GM19438 (cell line): ENCODE results near the gene ADAMTS8.

Source experiments
- ATAC-seq: cut with Tn5 transposase; IDR thresholded peaks from one replicate; pipeline ENCODE4 v1.9.1; 2021; ENCODE audit warnings: low read depth; ENCODE audit not compliant: unreplicated experiment

ADAMTS8 gene

GRCh38 chr11:130464291-130464812, 35.9 kb upstream of the ADAMTS8 start:
- no peak for ATAC-seq

- no peak for ATAC-seq
Measured at GRCh38 chr11:130462931-130463330, 34.5 kb upstream of the ADAMTS8 start.

DNA sequence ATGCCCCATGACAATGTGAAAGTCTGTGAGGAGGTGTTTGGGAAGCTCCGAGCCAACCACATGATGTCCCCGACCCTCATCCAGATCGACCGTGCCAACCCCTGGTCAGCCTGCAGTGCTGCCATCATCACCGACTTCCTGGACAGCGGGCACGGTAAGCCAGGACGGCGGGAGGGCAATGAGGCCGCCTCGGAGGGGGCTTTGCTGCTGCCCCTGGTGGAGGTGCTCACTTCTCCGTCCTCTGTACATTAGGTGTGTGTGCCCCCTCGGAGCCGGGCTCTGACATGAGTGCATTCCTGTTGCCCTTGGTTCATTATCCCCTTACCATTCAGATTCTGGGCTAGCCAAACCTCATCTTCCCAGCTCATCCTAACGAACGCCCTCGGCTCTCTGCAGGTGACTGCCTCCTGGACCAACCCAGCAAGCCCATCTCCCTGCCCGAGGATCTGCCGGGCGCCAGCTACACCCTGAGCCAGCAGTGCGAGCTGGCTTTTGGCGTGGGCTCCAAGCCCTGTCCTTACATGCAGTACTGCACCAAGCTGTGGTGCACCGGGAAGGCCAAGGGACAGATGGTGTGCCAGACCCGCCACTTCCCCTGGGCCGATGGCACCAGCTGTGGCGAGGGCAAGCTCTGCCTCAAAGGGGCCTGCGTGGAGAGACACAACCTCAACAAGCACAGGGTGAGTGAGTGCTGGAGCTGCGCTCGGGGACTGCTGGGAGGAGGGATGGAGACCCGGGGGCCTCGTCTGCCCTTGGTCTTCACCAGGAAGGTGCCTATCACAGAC, 33.9 kb upstream of the ADAMTS8 start:
- ATAC-seq: no peak

- no peak for ATAC-seq
Measured at GRCh38 chr11:130459521-130459920, 31.1 kb upstream of the ADAMTS8 start.

DNA sequence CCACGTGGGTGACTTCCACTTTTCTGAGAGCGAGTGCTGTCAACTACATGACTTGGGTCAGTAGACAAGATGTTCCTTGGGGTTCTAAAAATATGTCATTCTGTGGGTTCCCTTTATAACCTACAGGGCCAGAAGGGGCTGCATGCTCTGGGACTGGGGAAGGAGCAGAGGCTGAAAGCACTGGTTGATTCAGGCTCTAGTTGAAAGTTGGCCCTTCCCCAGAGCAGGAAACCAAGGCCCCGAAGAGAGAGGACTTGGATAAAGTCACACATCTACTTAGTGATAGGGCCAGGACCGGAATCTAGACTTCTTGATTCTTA, 30.0 kb upstream of the ADAMTS8 start:
- ATAC-seq: no peak

- ATAC-seq: no peak
Measured at GRCh38 chr11:130457623-130458409, 29.4 kb upstream of the ADAMTS8 start.

DNA sequence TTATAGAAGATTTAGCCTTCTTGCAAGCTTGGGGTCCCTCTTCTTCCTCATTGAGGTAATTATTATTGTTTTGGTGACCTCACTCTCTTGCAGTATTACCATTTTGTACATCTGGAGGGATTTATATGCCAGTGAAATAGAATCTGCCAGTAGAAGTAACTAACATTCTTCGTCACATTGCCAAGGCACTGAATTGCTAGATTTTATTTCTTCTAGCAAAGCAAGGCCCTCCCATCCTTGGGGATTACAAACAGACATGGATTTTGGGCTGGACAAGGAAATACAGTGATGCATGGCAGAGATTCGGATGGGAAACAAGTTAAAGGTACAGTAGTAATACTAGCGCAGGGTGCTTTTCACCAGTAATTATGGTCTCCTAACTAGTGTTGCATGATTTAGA, 27.9 kb upstream of the ADAMTS8 start:
- ATAC-seq: no peak

DNA sequence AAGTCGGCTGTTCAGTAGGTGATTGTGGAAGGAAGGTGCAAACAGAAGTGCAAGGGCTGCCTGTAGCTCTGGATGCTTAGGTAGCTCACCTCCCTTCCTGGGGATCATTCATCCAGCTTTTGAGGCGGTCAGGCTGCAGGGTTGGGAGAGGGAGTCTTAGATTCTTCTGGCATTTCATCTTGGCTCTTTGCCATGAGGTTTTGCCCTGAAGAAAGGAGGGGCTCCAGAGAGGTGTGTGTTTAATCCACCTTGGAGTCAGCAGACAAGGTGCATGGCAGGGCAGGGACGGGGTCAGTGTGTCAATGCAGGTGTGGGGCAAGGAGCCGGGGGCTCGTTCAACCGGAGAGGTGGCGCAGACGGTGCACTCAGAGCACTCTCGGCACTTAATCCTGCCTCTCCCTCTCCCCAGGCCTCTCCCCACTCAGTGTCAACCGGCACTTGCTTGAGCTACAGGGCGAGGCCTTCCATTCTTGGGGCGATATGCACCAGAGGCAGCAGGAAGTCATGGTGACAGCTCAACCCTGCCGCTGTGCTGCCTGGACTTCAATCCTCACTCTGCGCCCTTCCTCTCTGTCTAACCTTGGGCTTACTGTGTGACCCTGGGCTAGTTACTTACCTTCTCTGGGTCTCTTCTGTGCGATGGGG, 27.2 kb upstream of the ADAMTS8 start:
- no peak for ATAC-seq

DNA sequence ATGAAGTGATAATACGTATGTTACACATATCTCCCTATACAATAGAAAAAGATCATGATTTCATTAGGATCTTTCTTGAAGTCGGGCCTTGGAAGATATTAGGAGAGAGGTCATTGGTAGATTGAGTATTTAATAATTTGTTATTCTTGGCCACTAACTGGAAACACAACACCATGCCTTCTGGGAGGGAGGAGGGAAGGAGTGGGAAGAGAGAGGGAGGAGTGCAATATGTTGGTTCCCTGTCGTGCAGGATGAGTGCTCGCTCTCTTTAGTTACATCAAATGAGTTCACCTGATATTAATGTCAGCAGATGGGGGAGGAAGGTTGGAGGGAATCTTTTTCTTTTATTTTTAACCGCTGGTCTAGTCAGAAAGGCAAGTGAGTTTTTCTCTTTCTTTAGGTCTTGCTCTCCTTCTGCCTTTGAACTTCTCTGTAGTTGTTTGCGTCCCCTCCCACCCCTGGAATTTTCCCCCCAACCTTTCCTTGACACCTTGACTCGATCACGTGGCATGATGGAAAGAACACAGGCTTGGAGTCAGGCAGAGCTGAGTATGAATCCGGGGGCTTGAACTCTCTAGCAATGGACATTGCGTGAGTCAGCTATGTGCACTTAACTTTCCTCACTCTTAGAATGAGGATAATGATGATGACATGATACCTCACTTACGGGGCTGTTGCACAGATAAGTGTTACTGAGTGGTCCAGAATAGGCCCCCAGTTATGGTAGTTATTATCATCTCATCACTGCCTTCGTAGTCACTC, 26.3 kb upstream of the ADAMTS8 start:
- no peak for ATAC-seq

DNA sequence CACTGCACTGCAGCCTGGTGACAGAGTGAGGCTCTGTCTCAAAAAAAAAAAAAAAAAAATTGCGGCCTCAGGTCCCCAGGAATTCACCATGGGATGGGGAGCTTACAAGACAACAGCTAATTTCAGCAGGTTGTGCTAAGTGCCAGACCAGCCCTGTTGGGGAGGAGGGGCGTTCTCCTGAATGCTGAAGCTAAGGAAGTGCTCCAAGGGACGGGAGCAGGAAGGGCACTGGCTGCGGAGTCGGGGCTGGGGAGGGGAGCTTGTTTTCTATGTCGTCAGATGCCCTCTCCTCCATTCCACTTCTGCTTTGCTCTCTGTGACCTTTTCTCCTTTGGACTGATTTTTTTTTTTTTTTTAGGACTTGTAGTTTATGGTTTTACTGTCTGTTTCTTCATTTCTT, 24.5 kb upstream of the ADAMTS8 start:
- no peak for ATAC-seq

- no peak for ATAC-seq
Measured at GRCh38 chr11:130452176-130452575, 23.8 kb upstream of the ADAMTS8 start.

GRCh38 chr11:130451231-130452019, 23.0 kb upstream of the ADAMTS8 start:
- no peak for ATAC-seq

- no peak for ATAC-seq
Measured at GRCh38 chr11:130449996-130450769, 21.8 kb upstream of the ADAMTS8 start.

GRCh38 chr11:130449310-130449990, 21.0 kb upstream of the ADAMTS8 start:
- ATAC-seq: no peak

DNA sequence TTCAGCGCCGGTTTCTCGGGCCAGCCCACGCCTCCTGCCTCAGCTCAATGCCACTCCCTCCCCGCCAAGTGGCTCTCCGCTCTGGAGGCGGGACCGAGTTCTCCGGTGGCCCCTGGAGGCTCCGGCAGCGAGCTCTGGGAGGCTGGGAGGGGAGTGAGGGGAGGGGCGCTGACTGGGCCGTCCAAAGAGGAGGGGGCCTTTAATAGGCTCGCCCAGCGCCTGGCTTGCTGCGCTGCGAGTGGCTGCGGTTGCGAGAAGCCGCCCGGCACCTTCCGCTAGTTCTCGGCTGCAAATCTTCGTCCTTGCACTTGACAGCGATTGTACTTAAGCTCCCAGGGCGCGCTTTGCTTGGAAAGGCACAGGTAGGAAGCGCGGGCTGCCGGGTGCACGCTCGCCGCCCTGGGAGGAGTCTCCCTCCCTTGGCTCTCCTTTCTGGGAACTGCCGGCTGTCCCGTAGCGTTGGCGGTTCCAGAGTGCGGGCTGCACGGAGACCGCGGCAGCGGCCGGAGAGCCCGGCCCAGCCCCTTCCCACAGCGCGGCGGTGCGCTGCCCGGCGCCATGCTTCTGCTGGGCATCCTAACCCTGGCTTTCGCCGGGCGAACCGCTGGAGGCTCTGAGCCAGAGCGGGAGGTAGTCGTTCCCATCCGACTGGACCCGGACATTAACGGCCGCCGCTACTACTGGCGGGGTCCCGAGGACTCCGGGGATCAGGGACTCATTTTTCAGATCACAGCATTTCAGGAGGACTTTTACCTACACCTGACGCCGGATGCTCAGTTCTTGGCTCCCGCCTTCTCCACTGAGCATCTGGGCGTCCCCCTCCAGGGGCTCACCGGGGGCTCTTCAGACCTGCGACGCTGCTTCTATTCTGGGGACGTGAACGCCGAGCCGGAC, 20.3 kb upstream of the ADAMTS8 start, which contains the start of gene ADAMTS15:
Gene ADAMTS15 (plus strand): TSS at position 230 of the 894 bp plus-strand sequence. CDS start 329 bp downstream, at position 559.
- no peak for ATAC-seq

GRCh38 chr11:130448039-130448415, 19.6 kb upstream of the ADAMTS8 start:
- ATAC-seq: no peak

GRCh38 chr11:130445788-130446187, 17.4 kb upstream of the ADAMTS8 start:
- ATAC-seq: no peak
